ENCODE measurements around the gene TMEM63B.
"Not testable (repeated sequence)": the region's sequence is repeated elsewhere in the genome, so short reads cannot be mapped to it uniquely, and the experiment has no call there.

Gene TMEM63B

DNA sequence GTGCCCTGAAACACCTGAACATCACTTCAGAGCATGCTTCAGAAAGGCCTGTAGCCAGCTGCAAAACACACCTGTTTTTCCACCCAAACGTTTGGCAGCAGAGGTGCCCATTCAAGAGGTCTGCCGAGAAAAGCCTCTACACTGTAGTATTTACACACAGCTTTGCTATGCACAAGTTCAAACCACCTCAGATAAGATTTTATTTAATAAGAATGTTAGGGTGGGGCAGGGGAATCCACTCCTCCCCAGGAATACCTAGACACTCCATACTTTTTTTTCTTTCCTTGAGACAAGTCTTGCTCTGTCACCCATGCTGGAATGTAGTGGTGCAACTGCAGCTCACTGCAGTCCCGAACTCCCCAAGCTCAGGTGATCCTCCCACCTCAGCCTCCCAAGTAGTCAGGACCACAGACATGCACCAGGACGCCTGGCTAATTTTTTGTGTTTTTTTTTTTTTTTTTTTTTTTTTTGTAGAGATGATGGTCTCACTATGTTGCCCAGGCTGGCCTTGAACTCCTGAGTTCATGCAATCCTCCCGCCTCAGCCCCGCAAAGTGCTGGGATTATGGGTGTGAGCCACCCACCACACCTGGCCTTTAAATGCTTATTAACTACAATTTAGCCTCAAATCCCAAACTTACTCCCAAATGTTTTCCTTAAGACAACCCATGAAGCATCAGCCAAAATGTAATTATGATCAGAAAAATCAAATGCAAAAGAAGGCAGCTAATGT, 9.8 kb upstream of the TMEM63B start:
- no peak for DNase-seq

DNA sequence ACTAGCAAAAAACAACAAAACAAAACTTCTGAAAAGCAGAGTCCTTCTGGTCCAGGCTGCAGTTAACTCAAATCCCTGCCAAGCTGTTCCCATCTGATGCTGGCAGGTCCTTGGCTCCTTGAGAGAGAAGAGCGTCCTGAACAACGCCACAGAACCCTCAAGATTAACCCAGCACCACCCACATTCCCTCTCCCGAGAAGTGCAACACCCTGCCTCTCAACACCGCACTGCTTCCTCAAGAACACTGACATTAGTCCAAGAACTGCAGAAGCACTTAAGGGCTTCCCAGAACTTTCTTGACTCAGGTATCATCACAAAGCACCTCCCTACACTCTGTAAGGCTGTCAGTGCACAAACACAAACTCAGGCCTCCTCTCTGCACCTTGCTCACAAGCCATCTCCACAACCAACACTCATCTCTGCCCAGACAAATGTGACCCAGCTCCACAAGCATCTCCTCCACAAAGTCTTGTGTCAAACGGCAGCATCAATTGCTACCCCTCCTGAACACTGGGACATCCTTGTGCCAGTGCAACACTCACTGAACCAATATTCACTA, 7.6 kb upstream of the TMEM63B start:
- no peak for DNase-seq

DNA sequence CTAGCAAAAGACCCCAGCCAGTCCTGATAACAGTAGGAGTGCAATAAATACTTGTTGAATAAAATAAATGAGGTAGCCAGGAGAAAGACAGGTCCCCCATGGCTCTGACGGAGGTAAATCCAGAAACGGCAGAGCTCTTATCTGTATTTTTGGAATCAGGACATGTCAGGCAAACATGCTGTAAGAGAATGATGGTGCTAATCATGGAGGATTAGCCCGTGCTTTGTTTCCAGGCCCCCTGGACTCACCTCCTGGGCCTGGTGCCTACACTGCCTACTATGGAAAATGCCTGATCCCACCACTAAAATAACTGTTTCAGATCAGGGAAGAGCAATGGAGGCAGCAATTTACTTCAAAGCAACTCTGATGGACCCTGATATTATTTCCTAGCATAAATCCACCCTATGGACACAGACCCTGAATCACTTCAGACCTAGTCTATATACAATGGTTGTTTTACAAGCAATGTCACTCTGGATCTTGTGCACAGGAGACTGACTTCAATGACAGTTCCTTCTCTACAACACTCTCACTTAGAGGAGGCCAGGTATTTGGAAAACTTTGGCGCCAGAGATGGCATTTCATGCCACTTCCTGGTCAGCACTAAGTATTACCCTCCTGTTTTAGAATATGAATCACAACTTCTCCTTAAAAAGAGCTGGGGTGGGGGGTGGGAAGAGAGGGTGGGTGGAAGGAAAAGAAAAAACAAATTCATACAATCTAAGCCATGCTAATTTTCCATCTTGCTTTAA, 6.5 kb upstream of the TMEM63B start:
- no peak for DNase-seq

DNA sequence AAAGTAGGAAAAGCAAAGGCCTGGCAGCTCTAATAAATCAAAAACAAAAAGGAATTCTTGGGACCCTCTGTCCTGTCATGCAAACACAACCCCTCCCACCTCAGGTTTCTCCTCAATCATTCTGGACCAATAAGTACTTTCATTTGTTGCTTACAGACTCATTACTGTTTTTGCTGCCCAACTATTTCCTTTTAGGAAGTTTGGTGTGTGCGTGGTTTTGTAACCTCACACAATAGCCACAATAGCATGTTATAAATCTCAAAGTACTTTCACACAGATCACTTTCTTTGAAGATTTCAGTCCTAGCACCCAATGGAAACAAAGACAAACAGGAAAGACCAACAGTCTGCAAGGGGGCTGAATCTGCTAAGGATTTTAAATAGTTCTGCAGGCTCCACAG, 4.6 kb upstream of the TMEM63B start:
- DNase-seq = no peak

DNA sequence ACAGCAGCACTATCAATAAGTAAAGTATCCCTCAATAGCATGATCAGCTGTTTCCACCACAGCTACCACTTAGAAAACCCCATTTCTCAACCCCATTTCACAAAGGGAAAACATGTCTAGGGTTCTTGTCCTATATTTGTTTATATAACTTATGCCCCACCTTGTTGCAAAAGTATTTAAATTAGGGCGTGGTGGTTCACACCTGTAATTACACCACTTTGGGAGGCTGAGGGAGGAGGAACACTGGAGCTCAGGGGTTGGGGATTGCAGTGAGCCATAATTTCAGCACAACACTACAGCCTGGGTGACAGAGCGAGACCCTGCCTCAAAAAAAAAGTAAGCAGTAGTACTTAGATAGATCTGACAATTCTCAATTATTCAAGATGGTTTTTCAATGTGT, 3.8 kb upstream of the TMEM63B start:
- DNase-seq = no peak

DNA sequence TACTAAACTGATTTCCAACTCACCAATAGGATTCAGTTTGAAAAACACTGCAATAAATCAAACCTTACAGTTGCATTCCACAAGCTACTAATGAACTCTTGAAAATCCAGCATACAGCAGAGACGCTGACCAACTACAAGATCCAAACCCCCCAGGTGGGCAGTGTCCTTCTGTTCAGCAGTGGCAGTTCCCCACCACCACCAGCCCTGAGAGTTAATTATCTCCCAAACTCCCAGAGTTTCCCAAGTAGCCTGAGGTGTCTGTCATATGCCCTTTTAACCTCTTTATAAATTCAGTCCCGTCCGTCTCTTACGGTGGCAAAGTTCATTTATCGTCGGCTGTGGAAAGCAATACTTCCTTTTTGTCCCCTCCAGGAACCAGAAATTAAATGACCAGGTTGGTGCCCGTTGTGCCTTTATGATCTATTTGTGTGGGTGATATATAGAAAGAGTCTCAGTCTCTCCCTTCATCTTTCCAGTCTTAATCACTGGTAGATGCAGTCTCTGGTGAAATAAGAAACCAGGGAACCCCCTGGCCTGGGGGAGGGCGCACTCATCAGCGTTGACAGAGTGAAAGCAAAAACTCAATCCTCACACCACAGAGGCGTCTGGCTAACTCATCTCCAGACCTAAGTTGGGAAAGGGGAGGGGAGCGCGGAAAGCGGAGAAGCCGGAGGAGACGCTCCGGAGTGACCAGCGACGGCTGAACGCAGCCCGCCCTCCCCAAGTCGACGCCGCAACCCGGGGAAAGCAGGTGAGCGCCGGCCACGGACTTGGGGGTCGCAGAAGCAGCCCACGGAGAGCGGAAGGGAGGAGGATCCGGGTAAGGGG, 819 bp upstream of the TMEM63B start:
- DNase-seq = peak; percentile 81

DNA sequence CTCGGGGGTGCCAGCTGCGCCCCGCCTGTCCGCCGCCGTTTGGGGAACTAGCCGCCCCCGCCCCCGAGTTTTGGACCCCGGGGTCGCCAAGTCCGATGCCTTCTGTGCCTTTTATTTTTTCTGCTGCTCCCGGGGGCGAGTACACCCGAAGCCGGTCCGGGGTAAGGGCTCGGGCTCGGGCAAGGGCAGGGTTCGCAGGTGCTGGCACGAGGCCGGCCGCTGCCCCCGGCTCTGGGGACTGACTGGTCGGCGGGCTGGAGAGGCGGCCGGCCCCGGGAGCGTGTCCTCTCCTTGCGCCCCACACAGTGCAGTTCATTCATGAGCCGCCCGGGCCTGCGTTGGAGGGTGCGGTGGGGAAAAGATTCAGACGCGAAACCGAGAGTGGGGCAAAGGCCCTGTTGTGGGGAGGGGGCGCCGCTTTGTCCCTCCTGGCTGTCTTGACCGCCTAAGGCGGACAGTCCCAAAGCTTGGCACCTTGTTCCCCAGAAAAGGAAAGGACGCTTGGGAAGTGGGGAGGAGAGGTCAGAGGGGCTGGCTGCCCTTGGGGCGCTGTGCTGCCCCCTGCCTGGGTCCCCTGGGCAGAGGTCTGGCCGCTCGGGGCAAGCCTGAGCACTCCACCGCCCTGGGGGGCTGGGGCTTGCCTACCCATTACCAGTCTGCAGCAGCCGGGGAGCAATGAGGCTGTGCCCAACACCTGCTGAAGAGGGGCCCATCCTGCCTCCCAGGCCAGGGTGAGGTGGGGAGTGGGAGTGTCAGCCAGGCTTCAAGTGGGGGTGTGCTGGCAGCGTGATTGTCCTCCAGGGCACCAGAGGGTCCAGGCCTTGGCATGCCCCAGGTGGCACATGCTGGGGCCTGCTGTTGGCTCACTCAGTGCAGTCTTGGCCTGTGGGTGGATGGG, 915 bp downstream of the TMEM63B start:
- no peak for DNase-seq

DNA sequence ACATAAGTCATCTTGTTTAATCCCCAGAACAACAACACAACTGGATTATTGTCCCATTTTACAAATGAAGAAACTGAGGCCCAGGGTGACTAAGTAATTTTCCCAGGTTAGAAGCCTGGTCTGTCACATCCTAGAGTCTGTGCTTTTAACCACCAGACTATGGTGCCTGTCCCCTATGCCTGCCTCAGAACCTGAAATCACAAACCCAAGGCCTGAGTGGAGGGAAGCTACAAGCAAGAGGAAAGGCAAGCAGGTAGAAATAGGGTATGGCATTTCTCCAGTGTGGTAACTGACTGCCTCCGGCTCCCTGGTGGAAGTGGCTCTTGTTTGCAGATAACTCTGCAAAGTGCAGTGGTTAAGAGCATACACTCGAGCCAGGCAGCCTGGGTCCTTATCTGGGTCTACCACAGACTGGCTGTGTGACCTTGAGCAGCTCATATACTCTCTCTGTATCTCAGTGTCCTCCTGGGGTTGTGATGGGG, 2.5 kb downstream of the TMEM63B start:
- no peak for DNase-seq

DNA sequence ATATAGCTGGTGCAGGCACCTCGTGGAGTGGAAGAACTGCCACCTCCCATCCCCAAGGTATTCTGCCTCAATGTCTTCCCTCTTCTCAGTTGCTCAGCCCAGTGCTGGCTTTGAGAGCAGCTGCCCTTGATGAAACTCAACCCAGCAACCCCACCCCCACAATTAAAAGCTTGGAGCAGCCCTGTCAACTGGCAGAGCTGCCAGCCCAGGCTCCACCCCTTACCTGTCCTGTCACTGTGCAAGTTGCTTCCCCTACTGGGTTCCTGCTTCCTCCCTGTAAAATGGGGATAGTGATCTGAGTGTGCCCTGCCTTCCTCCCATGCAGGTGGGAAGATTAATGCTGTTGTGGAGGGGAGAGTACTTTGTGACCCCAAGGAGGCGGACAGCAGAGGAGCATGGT, 4.5 kb downstream of the TMEM63B start:
- no peak for DNase-seq

DNA sequence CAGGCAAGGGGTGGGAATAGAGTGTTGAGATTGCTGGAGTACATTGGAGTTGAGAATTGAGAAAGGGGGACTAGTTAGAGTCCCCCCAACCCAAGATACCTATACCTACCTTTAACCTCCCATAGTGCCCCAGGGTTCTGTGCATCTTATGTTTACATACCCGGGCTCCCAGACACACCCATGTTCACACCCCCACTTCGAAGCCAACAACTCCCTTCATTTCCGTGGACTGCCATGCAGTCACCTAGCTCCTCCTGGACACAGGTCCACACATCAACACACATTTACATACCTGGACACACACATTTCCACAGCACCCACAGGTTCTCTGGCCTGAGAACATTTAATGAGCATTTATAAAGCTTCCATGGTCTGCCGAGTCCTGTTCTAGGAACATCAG, 5.1 kb downstream of the TMEM63B start:
- DNase-seq = no peak

DNA sequence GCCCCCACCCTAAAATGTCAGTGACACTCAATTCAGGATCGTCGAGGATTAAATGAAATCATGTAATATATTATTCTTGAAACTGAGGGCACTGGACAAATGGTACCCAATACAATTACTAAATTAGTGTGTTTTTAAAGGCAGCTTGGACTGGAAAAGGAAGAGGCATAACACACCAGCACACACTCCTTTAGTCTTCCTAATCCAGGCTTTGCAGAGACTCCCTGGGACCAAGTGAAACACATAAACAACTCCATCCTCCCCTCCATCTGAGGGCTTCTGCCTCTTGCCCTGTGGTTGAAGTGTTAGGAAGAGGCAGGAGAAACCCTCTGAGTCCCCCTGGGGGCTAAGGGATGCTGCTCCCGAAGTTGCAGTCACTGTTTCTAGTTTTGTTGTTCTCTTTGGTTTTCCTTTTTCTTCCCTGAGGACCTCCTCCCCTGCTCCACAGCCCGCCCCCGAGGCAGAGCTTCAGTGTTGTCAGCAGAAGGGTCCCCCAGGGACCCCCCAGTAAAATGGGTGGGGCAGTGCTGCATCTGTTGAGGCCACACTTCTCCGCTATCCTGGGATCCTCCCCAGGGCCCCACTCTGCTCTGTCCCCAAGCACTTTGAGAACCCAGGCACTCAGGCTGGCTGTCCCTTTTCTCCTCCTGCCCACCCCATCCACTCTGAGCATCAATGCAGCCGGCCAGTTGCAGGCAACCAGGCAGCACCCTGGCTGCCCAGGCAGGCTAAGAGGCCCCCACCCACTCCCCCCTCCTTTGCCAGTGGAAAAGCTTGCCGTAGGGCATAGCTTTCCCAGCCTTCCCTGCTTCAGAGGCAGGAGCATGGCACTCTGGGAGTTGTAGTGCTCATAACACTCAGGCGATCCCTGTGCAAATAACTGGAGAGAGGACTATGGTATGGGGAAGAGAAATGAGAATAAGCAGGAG, 5.9 kb downstream of the TMEM63B start:
- DNase-seq = peak; percentile 70

DNA sequence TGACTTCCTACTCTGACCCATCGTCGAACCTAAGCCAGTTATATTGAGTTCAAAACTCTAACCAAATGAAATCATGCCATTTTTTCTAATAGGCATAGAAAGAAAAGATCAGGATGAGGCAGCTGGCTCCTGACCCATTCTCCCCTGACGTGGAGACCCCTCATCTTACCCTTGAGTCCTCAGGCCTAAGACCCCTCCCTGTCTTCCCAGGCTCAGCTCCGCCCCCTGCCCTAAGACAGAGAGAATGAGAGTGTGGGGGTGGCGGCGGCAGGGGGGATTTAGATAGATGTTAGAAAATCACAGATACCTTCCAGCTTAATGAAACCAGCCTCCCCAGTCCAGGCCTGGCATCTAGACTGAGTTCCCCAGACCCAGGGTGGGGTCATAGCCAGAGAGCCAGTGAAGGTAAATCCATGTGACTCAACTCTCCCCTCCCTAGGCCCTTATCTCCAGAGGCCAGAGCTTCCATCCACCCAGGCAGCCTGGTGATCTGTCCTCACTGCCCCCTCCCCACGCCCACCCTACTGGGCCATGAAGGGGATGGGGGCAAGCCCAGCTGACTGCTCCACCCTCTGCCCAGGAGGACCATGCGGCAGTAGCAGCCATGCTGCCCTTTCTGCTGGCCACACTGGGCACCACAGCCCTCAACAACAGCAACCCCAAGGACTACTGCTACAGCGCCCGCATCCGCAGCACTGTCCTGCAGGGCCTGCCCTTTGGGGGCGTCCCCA, 6.8 kb downstream of the TMEM63B start:
- DNase-seq = no peak

DNA sequence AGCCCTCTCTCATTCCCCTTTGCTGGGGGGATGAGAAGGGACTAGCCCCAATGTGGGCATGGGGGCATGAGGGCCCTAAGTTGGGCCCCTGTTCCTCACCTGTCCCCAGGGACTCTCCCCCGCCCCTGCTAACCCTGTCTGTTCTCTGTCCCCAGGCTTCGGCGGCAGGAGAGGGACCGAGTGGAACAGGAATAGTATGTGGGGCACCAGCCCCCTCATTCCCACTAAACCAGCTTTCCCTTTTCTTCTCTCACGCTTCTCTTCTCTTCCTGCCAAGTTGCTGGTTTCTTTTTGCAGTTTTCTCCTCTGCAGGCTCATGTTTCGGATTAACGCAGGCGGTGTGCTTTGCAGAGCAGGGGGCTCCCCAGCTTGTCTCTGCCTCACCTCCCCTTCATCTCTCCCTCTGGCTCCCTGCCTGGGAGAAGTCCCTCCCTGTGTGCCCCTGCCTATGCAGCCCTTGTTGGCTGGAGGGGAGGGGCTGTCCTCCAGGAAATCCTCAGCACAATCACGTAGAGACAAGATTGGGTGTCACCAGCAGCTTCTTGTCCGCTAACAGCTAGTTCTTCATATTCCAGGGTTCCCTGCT, 7.9 kb downstream of the TMEM63B start:
- DNase-seq = no peak

DNA sequence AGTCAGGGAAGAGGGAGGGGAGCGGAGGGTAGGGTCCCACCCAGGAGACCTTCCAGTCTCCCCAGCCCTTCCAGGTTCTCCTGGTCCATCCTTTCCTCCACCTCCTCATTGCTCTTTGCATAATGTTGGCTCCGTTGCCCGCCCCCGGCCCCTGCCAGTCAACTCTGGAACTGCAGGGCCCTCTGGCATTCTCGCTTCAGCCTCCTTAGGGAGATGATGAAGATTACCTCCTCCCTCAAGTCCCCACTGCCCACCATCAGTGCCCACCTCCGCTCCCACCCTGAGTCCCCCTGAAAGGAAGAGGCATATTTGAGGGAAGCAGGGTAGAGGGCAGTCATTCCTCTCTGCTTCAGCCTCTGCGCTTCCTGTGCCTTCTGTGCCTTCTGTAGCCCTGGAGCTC, 8.5 kb downstream of the TMEM63B start:
- DNase-seq = no peak

DNA sequence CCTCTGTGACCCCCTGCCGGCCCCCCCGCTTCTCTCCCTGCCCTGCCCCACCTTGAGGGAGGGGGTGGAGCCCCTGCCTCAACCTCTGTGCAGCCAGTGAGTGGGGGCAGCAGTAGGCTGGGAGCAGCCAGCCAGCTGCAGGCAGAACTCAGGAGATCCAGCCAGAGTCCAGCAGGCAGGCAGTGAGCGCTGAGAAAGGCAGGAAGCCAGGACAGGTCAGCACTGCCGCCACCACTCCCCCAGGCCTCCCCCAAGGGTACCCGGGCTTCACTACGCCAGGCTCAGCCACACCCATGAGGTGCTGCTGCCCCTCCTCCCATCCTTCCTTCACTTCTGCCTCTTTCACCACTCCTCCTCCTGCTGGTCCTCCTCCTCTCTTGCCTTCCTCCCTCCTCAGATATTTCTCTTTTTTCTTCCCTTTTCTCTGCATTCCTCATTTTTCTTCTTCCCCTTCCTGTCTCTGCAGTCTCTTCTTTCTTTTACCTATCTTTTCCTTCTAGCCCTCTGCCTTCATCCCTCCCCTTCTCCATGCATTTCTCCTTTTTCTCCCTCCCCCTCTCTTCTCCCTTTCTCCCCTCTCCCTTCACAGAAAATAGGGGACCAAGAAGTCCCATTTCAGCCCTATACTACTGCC, 11.5 kb downstream of the TMEM63B start:
- DNase-seq = no peak

DNA sequence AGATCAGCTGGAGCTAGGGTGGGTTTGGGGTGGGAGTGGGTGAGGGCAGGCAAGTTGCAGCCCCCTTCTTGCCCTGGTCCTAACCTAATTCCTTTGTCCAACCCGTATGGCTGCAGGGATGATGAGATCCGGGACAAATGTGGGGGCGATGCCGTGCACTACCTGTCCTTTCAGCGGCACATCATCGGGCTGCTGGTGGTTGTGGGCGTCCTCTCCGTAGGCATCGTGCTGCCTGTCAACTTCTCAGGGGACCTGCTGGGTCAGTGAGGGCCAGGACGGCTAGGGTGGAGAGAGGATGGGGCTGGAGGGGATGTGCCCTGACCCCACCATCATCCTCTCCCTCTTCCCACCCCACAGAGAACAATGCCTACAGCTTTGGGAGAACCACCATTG, 12.0 kb downstream of the TMEM63B start:
- DNase-seq = no peak

DNA sequence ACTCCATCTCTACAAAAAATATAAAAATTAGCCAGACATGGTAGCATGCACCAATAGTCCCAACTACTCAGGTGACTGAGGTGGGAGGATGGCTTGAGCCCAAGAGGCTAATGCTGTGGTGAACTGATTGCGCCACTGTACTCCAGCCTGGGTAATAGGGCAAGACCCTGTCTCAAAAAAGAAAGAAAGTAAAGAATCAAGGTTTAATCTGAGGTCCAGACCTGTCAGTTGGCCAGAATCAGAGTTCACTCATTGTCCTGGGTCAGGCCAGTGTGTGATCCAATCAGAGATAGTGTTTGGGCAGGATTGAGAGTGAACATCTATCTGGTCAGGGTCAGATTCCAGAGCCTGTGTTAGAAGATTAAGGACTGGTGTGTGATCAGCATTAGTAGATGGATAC, 15.5 kb downstream of the TMEM63B start:
- DNase-seq = no peak

DNA sequence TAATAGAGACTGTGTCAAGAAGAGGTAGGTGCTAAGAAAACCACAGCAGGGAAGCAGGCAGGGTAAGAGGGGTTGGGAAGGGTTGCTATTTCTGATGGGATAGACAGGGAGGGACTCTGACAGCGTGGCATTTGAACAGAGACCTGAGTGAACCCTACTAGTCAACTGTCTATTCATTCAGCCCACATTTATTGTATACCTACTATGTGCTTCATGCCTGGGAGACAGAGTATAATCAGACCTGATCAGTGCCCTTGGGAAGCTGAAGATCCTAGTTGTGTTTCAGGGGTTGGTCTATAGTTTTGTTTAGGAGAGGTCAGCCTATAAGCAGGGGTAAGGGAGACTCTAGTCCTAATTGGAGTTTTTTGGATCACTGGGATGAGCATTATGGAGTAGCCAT, 16.4 kb downstream of the TMEM63B start:
- DNase-seq = no peak

DNA sequence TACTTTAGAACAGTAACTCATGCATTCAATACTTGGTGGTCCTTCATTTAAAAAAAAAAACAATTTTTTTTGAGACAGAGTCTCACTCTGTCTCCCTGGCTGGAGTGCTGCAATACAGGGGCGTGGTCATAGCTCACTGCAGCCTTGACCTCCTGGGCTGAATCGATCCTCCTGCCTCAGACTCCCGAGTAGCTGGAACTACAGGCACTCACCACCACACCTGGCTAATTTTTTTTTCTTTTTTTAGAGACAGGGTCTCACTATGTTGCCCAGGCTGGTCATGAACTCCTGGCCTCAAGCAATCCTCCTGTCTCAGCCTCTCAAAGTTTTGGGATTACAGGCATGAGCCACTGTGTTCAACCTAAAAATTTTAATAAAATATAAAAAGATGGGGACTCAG, 17.2 kb downstream of the TMEM63B start:
- not testable (repeated sequence) for DNase-seq
